Coronary artery (tissue), 2 donors: ENCODE data around the gene EFCAB8.

ENCODE experiments used
- DNase-seq: peaks from one replicate; pipeline ENCODE4 v3.0.0-alpha.2; 2017; ENCODE audit warnings: low spot score
- H3K27ac ChIP-seq, 2 donors: fragments of 200-600 bp; sonication (generic); one replicate each; pipeline ENCODE4 v1.5.1; 2016 to 2019
- H3K4me3 ChIP-seq: fragments of 200-600 bp; sonication (generic); 2 replicates; pipeline ENCODE4 v1.5.1; 2016; ENCODE audit warnings: mild to moderate bottlenecking, moderate library complexity
- TF ChIP-seq, protein P1 (sequence below): fragments of 200-600 bp; sonication (generic); IDR thresholded peaks from one replicate; pipeline ENCODE4 v1.5.1; 2019; ENCODE audit warnings: antibody characterized with exemption

The EFCAB8 gene

DNA sequence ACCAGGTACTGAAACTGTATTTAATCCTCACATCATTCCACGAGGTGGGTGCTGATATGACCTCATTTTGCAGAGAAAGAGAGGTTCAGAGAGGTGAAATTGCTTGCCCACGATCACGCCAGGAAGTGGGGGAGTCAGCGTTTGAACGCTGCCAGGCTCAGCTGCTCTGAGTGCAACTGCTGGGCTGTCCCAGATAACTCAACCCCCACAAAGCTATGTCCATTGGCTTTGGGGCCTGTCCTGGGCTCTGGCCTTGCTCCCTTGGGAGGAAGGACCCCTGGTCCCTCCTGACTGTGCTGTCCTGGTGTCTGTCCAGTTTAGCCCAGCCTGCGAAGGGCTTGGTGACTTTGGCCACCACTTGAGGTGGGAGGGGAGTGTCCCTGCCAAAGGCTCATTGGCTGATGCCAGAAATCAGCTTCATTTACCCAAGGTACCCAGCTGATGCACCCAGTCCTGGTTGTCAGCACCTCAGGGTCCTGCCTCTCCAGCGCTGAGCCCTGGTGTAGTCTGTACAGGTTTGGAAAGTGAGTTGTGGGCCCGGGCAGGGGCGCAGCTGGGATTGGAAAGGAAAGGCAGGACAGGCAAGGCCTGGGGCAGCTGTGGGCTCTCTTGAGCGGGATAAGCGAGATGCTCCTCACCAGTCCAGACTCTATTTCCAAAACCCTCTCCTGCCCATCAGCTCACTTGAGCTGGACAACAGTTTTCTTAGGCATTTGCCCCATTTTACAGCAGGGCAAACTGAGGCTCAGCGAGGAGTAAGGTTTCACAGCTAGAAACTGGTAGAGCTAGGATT, 107.1 kb downstream of the EFCAB8 start:
- H3K27ac ChIP-seq, result no peak overlapping the region
- DNase-seq, result peak; percentile 55
- H3K4me3 ChIP-seq, result no peak overlapping the region
- TF ChIP-seq, protein P1, sequence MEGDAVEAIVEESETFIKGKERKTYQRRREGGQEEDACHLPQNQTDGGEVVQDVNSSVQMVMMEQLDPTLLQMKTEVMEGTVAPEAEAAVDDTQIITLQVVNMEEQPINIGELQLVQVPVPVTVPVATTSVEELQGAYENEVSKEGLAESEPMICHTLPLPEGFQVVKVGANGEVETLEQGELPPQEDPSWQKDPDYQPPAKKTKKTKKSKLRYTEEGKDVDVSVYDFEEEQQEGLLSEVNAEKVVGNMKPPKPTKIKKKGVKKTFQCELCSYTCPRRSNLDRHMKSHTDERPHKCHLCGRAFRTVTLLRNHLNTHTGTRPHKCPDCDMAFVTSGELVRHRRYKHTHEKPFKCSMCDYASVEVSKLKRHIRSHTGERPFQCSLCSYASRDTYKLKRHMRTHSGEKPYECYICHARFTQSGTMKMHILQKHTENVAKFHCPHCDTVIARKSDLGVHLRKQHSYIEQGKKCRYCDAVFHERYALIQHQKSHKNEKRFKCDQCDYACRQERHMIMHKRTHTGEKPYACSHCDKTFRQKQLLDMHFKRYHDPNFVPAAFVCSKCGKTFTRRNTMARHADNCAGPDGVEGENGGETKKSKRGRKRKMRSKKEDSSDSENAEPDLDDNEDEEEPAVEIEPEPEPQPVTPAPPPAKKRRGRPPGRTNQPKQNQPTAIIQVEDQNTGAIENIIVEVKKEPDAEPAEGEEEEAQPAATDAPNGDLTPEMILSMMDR, result no peak

DNA sequence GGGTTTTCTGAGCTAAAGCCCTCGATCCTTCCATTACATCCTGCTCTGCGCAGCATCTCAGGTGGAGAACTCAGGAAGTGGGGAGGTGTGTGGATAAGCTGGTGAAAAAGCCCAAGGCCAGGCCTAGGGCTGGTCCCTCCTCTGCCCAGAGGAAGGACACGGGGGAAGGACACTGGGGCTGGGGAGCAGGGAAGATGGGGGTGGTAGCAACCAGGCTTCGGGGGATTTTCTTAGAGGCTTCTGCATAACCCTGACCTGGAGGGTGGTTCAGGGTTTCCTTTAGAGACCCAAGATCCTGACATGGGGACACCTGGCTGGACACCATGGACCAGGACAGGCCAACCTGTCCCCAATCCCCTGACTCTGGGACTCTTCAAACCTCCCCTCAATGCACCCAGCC, 107.7 kb downstream of the EFCAB8 start:
- no peak overlapping the region for H3K4me3 ChIP-seq
- DNase-seq, result peak; percentile 59
- no peak overlapping the region for H3K27ac ChIP-seq
- TF ChIP-seq, protein P1, result no peak

DNA sequence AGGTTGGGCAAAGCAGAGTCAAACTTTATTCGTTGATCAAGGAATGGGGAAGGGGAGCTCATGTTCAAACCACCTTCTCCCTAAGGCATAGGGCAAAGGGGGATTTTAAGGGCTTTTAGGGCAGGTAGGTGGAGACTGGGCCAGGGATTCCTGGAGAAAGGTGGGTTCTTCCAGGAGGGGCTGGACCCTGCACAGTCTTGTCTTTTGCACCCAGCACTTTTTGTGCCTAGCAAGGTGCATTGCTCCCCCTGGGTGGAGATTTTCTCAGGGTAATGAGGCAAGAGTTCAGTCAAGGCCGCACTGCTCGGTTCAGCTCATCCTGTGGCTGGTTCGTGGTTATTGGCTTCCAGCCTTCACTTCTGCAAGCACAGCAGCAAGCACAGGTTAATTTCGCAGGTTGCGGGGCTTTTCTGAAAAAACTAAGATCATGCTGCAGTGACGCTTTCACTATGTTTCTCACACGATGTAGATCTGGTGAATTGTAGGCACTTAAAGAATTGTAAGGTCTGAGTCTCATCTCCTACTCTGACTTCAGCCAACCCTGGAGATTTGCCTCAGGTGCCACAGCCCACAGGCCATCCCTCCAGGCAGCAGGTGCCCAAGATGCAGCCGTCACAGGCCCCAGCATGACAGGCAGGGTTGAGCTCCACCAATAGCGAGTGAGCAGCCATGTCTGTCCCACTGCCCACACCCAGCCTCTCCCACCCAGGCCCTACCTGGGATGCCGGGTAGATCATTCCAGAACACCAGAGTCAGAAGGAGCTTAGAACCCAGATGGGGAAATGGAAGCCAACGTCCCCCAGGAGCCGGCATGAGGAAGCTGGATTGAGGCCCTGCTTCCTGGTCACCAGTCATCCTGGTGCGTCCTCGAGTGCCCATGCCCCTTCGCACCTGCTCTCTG, 108.4 kb downstream of the EFCAB8 start:
- no peak overlapping the region for H3K27ac ChIP-seq
- peak; percentile 43 for DNase-seq
- no peak overlapping the region for H3K4me3 ChIP-seq
- TF ChIP-seq, protein P1, result no peak

DNA sequence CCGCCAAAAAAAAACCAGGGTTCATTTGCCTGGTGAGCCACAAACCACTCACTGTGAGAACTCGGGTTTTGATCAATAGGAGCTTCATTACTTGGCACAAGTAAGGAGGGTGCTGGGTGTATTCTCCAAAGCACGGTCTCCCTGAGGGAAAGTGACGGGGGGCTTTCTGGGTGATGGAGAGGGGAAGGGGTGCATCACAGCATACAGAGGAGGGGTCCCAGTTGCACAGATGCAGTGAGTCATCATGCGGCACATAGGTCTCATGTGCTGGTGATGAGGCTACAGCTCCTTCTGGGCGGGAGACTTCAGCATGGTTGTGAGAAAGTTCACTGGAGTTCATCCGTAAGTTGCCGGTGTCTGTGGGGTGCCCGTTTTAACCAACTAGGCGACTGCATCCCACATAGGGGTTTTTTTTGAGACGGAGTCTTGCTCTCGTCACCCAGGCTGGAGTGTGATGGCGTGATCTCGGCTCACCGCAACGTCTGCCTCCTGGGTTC, 109.3 kb downstream of the EFCAB8 start:
- no peak overlapping the region for H3K27ac ChIP-seq
- peak; percentile 17 for DNase-seq
- TF ChIP-seq, protein P1, result no peak

DNA sequence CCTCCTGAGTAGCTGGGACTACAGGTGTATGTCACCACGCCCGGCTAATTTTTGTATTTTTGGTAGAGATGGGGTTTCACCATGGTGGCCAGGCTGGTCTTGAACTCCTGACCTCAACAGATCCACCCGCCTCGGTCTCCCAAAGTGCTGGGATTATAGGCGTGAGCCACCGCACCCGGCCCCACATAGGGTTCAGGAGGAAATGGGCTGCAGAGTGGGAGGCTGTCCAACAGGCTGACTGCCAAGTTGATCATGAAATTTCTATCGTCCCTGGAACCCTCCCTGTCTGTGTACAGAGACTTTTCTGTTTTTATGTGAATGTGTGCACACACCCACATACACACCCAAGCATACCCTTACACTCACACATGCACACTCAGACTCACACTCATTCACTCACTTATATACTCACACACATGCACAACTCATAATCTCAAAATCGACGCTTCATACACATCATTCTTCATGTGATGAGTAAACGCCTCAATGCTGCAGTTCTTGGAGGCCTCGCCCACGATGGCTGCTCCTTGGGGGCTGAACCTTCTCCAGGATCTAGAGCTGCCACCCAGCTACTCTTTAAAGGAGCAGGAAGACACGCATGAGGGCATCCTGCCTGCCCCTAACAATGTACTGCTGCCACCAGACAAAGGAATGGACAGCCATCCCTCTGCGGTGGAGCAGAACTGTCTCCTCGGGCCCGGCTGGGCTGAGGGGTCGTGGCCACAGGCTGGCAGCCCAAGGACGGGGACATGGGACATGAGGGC, 109.9 kb downstream of the EFCAB8 start:
- no peak overlapping the region for H3K4me3 ChIP-seq
- TF ChIP-seq, protein P1, result no peak
- no peak overlapping the region for H3K27ac ChIP-seq
- DNase-seq, result peak; percentile 49

More for the DNA sequence above, 109.3 kb downstream of the EFCAB8 start:
- no peak overlapping the region for H3K4me3 ChIP-seq

DNA sequence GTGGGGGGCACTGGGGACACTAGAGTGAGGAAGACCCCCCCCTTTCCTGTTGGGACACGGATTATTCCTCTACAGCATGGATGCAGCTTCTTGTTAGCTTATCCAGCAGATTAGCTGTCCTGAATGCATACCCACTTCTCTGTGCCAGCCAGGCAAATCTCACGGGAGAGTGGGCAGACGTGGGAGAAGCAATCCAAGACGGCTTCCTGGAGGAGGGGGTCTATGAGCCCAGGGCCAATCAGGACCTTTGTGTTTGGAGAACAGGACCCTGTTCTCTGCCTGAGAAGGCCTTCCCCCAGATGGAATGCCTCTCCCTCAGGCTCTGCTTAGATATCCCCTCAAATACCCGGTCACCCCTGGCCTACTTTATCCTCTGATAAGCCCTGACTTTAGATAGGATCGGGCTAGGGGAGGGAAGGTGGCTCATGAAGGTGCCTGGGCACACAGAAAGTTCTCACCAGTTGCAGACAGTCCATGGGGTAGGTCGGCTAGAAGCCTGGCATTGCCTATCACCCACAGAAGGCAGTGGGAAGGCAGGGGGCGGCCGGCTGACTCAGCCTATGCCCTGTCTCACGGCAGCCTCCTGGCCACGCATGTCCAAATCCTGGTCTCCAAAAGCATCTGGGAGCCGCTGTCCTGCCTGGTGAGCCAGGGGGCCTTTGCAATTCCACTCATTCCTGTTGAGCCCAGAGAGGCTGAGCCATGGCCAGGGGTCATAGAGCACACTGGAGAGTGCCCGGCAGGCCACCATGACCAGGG, 110.8 kb downstream of the EFCAB8 start:
- TF ChIP-seq, protein P1, result no peak
- DNase-seq, result peak; percentile 58
- no peak overlapping the region for H3K27ac ChIP-seq
- no peak overlapping the region for H3K4me3 ChIP-seq
